ENCODE results near the gene DOCK9. TPM values are rescaled to one million over a fixed set of nuclear protein-coding genes. Genes with fewer than 3 reads are reported as not detected.

DOCK9 gene
- total RNA-seq, 2 experiments from 2014 or later = 102 to 107 TPM

GRCh38 chr13:98871727-98872126, 106.1 kb downstream of the DOCK9 start:
- Mint-ChIP-seq H3K9me3 (peaks cover 15% of the 10 kb centered on the region), H3K4me3 (no peak overlapping the region), H3K27ac (peak overlapping the region; percentile 39), H3K36me3 (peaks cover 56% of the 10 kb centered on the region), H3K4me1 (peaks cover 20% of the 10 kb centered on the region), H3K27me3 (no peaks in the 10 kb centered on the region)
- no peak for DNase-seq
- ATAC-seq (ENCODE audit: low read depth) = no peak
- POLR2A ChIA-PET = interaction anchor here (0.5 kb wide), 1 partner anchor 1554 kb away, joined by 3 read pairs; no protein-coding TSS in a partner anchor

- H3K27ac Mint-ChIP-seq = no peak overlapping the region
- ATAC-seq (ENCODE audit: low read depth) = no peak
- no peak overlapping the region for H3K4me3 Mint-ChIP-seq
- no peaks in the 10 kb centered on the region for H3K27me3 Mint-ChIP-seq
- peaks cover 7% of the 10 kb centered on the region for H3K4me1 Mint-ChIP-seq
- POLR2A ChIA-PET = no interaction called here
- H3K9me3 Mint-ChIP-seq = peaks cover 15% of the 10 kb centered on the region
- H3K36me3 Mint-ChIP-seq = peaks cover 54% of the 10 kb centered on the region
- DNase-seq = no peak
These were observed 108.3 kb downstream of the DOCK9 start for GRCh38 chr13:98869408-98870090.

- ATAC-seq (ENCODE audit: low read depth) (no peak), DNase-seq (no peak)
- H3K4me1 Mint-ChIP-seq = peaks cover 3% of the 10 kb centered on the region
- H3K9me3 Mint-ChIP-seq = peaks cover 10% of the 10 kb centered on the region
- no peaks in the 10 kb centered on the region for H3K27me3 Mint-ChIP-seq
- POLR2A ChIA-PET = no interaction called here
- H3K36me3 Mint-ChIP-seq = peaks cover 51% of the 10 kb centered on the region
- H3K4me3 Mint-ChIP-seq = no peak overlapping the region
- H3K27ac Mint-ChIP-seq = no peak overlapping the region
These were observed 108.9 kb downstream of the DOCK9 start for GRCh38 chr13:98868932-98869331.

GRCh38 chr13:98866882-98867281, 111.0 kb downstream of the DOCK9 start:
- DNase-seq = no peak
- Mint-ChIP-seq H3K36me3 (peaks cover 41% of the 10 kb centered on the region), H3K4me1 (peaks cover 1% of the 10 kb centered on the region), H3K27me3 (no peaks in the 10 kb centered on the region), H3K27ac (no peak overlapping the region), H3K4me3 (no peak overlapping the region), H3K9me3 (no peaks in the 10 kb centered on the region)
- no peak for ATAC-seq (ENCODE audit: low read depth)
- POLR2A ChIA-PET = no interaction called here

- no peak for ATAC-seq (ENCODE audit: low read depth)
- Mint-ChIP-seq H3K9me3 (no peaks in the 10 kb centered on the region), H3K27ac (no peak overlapping the region), H3K36me3 (peaks cover 47% of the 10 kb centered on the region), H3K27me3 (no peaks in the 10 kb centered on the region), H3K4me3 (no peak overlapping the region), H3K4me1 (no peaks in the 10 kb centered on the region)
- DNase-seq = no peak
- POLR2A ChIA-PET = no interaction called here
These were observed 117.4 kb downstream of the DOCK9 start for GRCh38 chr13:98860491-98860890.

- no peak for DNase-seq
- no peak overlapping the region for H3K27ac Mint-ChIP-seq
These were observed 119.7 kb downstream of the DOCK9 start for GRCh38 chr13:98858191-98858590.

GRCh38 chr13:98856983-98857382, 120.9 kb downstream of the DOCK9 start:
- POLR2A ChIA-PET = no interaction called here
- Mint-ChIP-seq H3K9me3 (no peaks in the 10 kb centered on the region), H3K36me3 (peaks cover 49% of the 10 kb centered on the region), H3K27me3 (no peaks in the 10 kb centered on the region), H3K4me3 (no peak overlapping the region), H3K4me1 (peaks cover 9% of the 10 kb centered on the region), H3K27ac (no peak overlapping the region)
- DNase-seq (no peak), ATAC-seq (ENCODE audit: low read depth) (no peak)

More at GRCh38 chr13:98858191-98858590, 119.7 kb downstream of the DOCK9 start:
- Mint-ChIP-seq H3K27me3 (no peaks in the 10 kb centered on the region), H3K4me1 (peaks cover 9% of the 10 kb centered on the region), H3K4me3 (no peak overlapping the region), H3K9me3 (no peaks in the 10 kb centered on the region), H3K36me3 (peaks cover 56% of the 10 kb centered on the region)
- POLR2A ChIA-PET = no interaction called here
- ATAC-seq (ENCODE audit: low read depth) = no peak

- DNase-seq = no peak
- POLR2A ChIA-PET = no interaction called here
- no peak overlapping the region for H3K27ac Mint-ChIP-seq
- peaks cover 9% of the 10 kb centered on the region for H3K4me1 Mint-ChIP-seq
- no peaks in the 10 kb centered on the region for H3K9me3 Mint-ChIP-seq
- H3K36me3 Mint-ChIP-seq = peaks cover 38% of the 10 kb centered on the region
- no peak for ATAC-seq (ENCODE audit: low read depth)
- H3K27me3 Mint-ChIP-seq = no peaks in the 10 kb centered on the region
- H3K4me3 Mint-ChIP-seq = no peak overlapping the region
These were observed 123.4 kb downstream of the DOCK9 start for GRCh38 chr13:98854448-98854847.

GRCh38 chr13:98853771-98854221, 124.1 kb downstream of the DOCK9 start:
- DNase-seq = peak; percentile 38

GRCh38 chr13:98851276-98851675, 126.6 kb downstream of the DOCK9 start:
- no peak overlapping the region for H3K27ac Mint-ChIP-seq
- DNase-seq (no peak), ATAC-seq (ENCODE audit: low read depth) (no peak)
- peaks cover 11% of the 10 kb centered on the region for H3K4me1 Mint-ChIP-seq
- no peaks in the 10 kb centered on the region for H3K9me3 Mint-ChIP-seq
- H3K27me3 Mint-ChIP-seq = no peaks in the 10 kb centered on the region
- H3K36me3 Mint-ChIP-seq = peaks cover 32% of the 10 kb centered on the region
- POLR2A ChIA-PET = no interaction called here
- no peak overlapping the region for H3K4me3 Mint-ChIP-seq

More at GRCh38 chr13:98853771-98854221, 124.1 kb downstream of the DOCK9 start:
- Mint-ChIP-seq H3K27ac (no peak overlapping the region), H3K36me3 (peaks cover 35% of the 10 kb centered on the region), H3K4me3 (no peak overlapping the region), H3K4me1 (peaks cover 9% of the 10 kb centered on the region), H3K27me3 (no peaks in the 10 kb centered on the region), H3K9me3 (no peaks in the 10 kb centered on the region)
- POLR2A ChIA-PET = no interaction called here
- ATAC-seq (ENCODE audit: low read depth) = peak; percentile 83

- H3K4me1 Mint-ChIP-seq = peaks cover 6% of the 10 kb centered on the region
- POLR2A ChIA-PET = no interaction called here
- no peak for ATAC-seq (ENCODE audit: low read depth)
- H3K4me3 Mint-ChIP-seq = no peak overlapping the region
- H3K27ac Mint-ChIP-seq = no peak overlapping the region
- H3K36me3 Mint-ChIP-seq = peaks cover 19% of the 10 kb centered on the region
- DNase-seq = no peak
- H3K27me3 Mint-ChIP-seq = no peaks in the 10 kb centered on the region
- no peaks in the 10 kb centered on the region for H3K9me3 Mint-ChIP-seq
These were observed 129.1 kb downstream of the DOCK9 start for GRCh38 chr13:98848746-98849145.

- Mint-ChIP-seq H3K36me3 (peaks cover 11% of the 10 kb centered on the region), H3K4me3 (no peak overlapping the region), H3K9me3 (no peaks in the 10 kb centered on the region), H3K27ac (no peak overlapping the region), H3K27me3 (no peaks in the 10 kb centered on the region), H3K4me1 (peaks cover 5% of the 10 kb centered on the region)
- no peak for ATAC-seq (ENCODE audit: low read depth)
- POLR2A ChIA-PET = no interaction called here
- no peak for DNase-seq
These were observed 130.1 kb downstream of the DOCK9 start for GRCh38 chr13:98847780-98848179.

- POLR2A ChIA-PET = no interaction called here
- H3K27me3 Mint-ChIP-seq = no peaks in the 10 kb centered on the region
- peaks cover 5% of the 10 kb centered on the region for H3K4me1 Mint-ChIP-seq
- DNase-seq = no peak
- ATAC-seq (ENCODE audit: low read depth) = no peak
- H3K27ac Mint-ChIP-seq = no peak overlapping the region
- peaks cover 11% of the 10 kb centered on the region for H3K36me3 Mint-ChIP-seq
- no peaks in the 10 kb centered on the region for H3K9me3 Mint-ChIP-seq
- H3K4me3 Mint-ChIP-seq = no peak overlapping the region
These were observed 130.9 kb downstream of the DOCK9 start for GRCh38 chr13:98846986-98847385.

GRCh38 chr13:98846521-98846920, 131.3 kb downstream of the DOCK9 start:
- Mint-ChIP-seq H3K27ac (no peak overlapping the region), H3K9me3 (no peaks in the 10 kb centered on the region), H3K4me1 (peaks cover 5% of the 10 kb centered on the region), H3K27me3 (no peaks in the 10 kb centered on the region), H3K4me3 (no peak overlapping the region), H3K36me3 (peaks cover 9% of the 10 kb centered on the region)
- POLR2A ChIA-PET = no interaction called here
- no peak for ATAC-seq (ENCODE audit: low read depth)
- no peak for DNase-seq
